ENCODE results near the gene UBL7. TPM values are rescaled to one million over a fixed set of nuclear protein-coding genes. Genes with fewer than 3 reads are reported as not detected.

Gene UBL7
- polyA plus RNA-seq, 1 donor from 2014 or later = 70.7 TPM

- no peak for TF ChIP-seq SMC3 (conservative IDR thresholded peaks at IDR 0.05; ENCODE audit: poor library complexity)
- Histone ChIP-seq H3K9me3 (ENCODE audit: low read length) (no peaks in the 10 kb centered on the region), H3F3A (ENCODE audit: insufficient read depth, low read length, poor library complexity, severe bottlenecking) (no peaks in the 10 kb centered on the region), H3K79me2 (replicated peaks; ENCODE audit: insufficient read depth, low read length) (no peaks in the 10 kb centered on the region), H3K4me3 (ENCODE audit: low read length) (no peak overlapping the region), H3K27me3 (ENCODE audit: insufficient read depth, low read depth, low read length) (no peaks in the 10 kb centered on the region), H4K20me1 (ENCODE audit: insufficient read depth) (no peaks in the 10 kb centered on the region), H3K9me2 (ENCODE audit: insufficient read depth, low read length) (no peaks in the 10 kb centered on the region), H3K9ac (ENCODE audit: low read length) (no peak overlapping the region), H3K36me3 (ENCODE audit: insufficient read depth, low read length) (no peaks in the 10 kb centered on the region), H2AFZ (ENCODE audit: low read depth, low read length) (no peak overlapping the region), H3K4me2 (ENCODE audit: low read length) (no peak overlapping the region), H3K27ac (ENCODE audit: low read length) (no peak overlapping the region)
These were observed 63.5 kb downstream of the UBL7 start for GRCh38 chr15:74397239-74398068.

- Histone ChIP-seq H3K4me3 (ENCODE audit: low read length) (no peak overlapping the region), H3K9me3 (ENCODE audit: low read length) (no peaks in the 10 kb centered on the region), H3K27ac (ENCODE audit: low read length) (no peak overlapping the region), H2AFZ (ENCODE audit: low read depth, low read length) (no peak overlapping the region), H4K20me1 (ENCODE audit: insufficient read depth) (no peaks in the 10 kb centered on the region), H3K79me2 (replicated peaks; ENCODE audit: insufficient read depth, low read length) (no peaks in the 10 kb centered on the region), H3K9ac (ENCODE audit: low read length) (no peak overlapping the region), H3K36me3 (ENCODE audit: insufficient read depth, low read length) (no peaks in the 10 kb centered on the region), H3F3A (ENCODE audit: insufficient read depth, low read length, poor library complexity, severe bottlenecking) (no peaks in the 10 kb centered on the region), H3K4me2 (ENCODE audit: low read length) (no peak overlapping the region), H3K9me2 (ENCODE audit: insufficient read depth, low read length) (no peaks in the 10 kb centered on the region), H3K27me3 (ENCODE audit: insufficient read depth, low read depth, low read length) (no peaks in the 10 kb centered on the region)
- no peak for TF ChIP-seq RAD21 (conservative IDR thresholded peaks at IDR 0.05)
These were observed 64.3 kb downstream of the UBL7 start for GRCh38 chr15:74396445-74397238.

GRCh38 chr15:74396146-74396438 lies 64.9 kb downstream of the UBL7 start:
- Histone ChIP-seq H3K27ac (ENCODE audit: low read length) (no peak overlapping the region), H3K79me2 (replicated peaks; ENCODE audit: insufficient read depth, low read length) (no peaks in the 10 kb centered on the region), H2AFZ (ENCODE audit: low read depth, low read length) (no peak overlapping the region), H3K9me2 (ENCODE audit: insufficient read depth, low read length) (no peaks in the 10 kb centered on the region), H4K20me1 (ENCODE audit: insufficient read depth) (no peaks in the 10 kb centered on the region), H3F3A (ENCODE audit: insufficient read depth, low read length, poor library complexity, severe bottlenecking) (no peaks in the 10 kb centered on the region), H3K9me3 (ENCODE audit: low read length) (no peaks in the 10 kb centered on the region), H3K27me3 (ENCODE audit: insufficient read depth, low read depth, low read length) (no peaks in the 10 kb centered on the region), H3K36me3 (ENCODE audit: insufficient read depth, low read length) (no peaks in the 10 kb centered on the region), H3K4me3 (ENCODE audit: low read length) (no peak overlapping the region), H3K9ac (ENCODE audit: low read length) (no peak overlapping the region), H3K4me2 (ENCODE audit: low read length) (no peak overlapping the region)
- TF ChIP-seq MXI1 (conservative IDR thresholded peaks at IDR 0.05; ENCODE audit: poor library complexity, severe bottlenecking) (no peak), CTCF (IDR thresholded peaks at IDR 0.05; ENCODE audit: poor library complexity, severe bottlenecking) (no peak), SMC3 (conservative IDR thresholded peaks at IDR 0.05; ENCODE audit: poor library complexity) (no peak), POLR2AphosphoS5 (IDR thresholded peaks at IDR 0.05) (no peak), EP300 (conservative IDR thresholded peaks at IDR 0.05; ENCODE audit: poor library complexity, severe bottlenecking) (no peak), TAF1 (IDR thresholded peaks at IDR 0.05; ENCODE audit: low read depth) (no peak), RAD21 (conservative IDR thresholded peaks at IDR 0.05) (no peak), REST (IDR thresholded peaks at IDR 0.05; ENCODE audit: borderline replicate concordance) (no peak), EZH2 (IDR thresholded peaks at IDR 0.05; ENCODE audit: borderline replicate concordance, insufficient read depth, low read length, poor library complexity, severe bottlenecking) (no peak)

Data from neural cell (in vitro differentiated cells).